GM23248 (cell line): ENCODE measurements around the gene METTL1. TPM values are rescaled to one million over a fixed set of nuclear protein-coding genes. Genes with fewer than 3 reads are reported as not detected.

Source experiments
- DNase-seq: peaks from one replicate; pipeline ENCODE4 v3.0.0-alpha.2; 2015
- H2AFZ ChIP-seq: fragments of 200-600 bp; sonication (generic); 2 replicates; pipeline ENCODE4 v1.6.1; 2016; ENCODE audit warnings: antibody characterized with exemption
- H3F3A ChIP-seq: fragments of 200-600 bp; sonication (generic); 2 replicates; pipeline ENCODE4 v1.6.1; 2016; ENCODE audit warnings: mild to moderate bottlenecking, antibody characterized with exemption, mixed run types; ENCODE audit not compliant: insufficient read depth
- H3K27ac ChIP-seq: fragments of 200-600 bp; sonication (generic); 2 replicates; pipeline ENCODE4 v1.5.1; 2016; ENCODE audit warnings: mild to moderate bottlenecking
- H3K27me3 ChIP-seq: fragments of 200-600 bp; sonication (generic); replicated peaks from 2 replicates; pipeline ENCODE4 v1.6.1; 2016; ENCODE audit warnings: mild to moderate bottlenecking; ENCODE audit not compliant: insufficient read depth
- H3K36me3 ChIP-seq: fragments of 200-600 bp; sonication (generic); 2 replicates; pipeline ENCODE4 v1.6.1; 2016; ENCODE audit warnings: low read depth, mild to moderate bottlenecking
- H3K4me1 ChIP-seq: fragments of 200-600 bp; sonication (generic); 2 replicates; pipeline ENCODE4 v1.6.1; 2016; ENCODE audit warnings: mild to moderate bottlenecking; ENCODE audit not compliant: insufficient read depth
- H3K4me2 ChIP-seq: fragments of 200-600 bp; sonication (generic); one replicate; pipeline ENCODE4 v1.6.1; 2016; ENCODE audit warnings: mild to moderate bottlenecking; ENCODE audit not compliant: unreplicated experiment
- H3K4me3 ChIP-seq: fragments of 200-600 bp; sonication (generic); 2 replicates; pipeline ENCODE4 v1.5.1; 2016; ENCODE audit warnings: mild to moderate bottlenecking
- H3K79me2 ChIP-seq: fragments of 200-600 bp; sonication (generic); 2 replicates; pipeline ENCODE4 v1.6.1; 2016; ENCODE audit warnings: mild to moderate bottlenecking; ENCODE audit not compliant: insufficient read depth
- H3K9ac ChIP-seq: fragments of 200-600 bp; sonication (generic); 2 replicates; pipeline ENCODE4 v1.6.1; 2016; ENCODE audit warnings: mild to moderate bottlenecking
- H3K9me2 ChIP-seq: fragments of 200-600 bp; sonication (generic); 2 replicates; pipeline ENCODE4 v1.6.1; 2016; ENCODE audit warnings: mixed run types, mild to moderate bottlenecking, moderate library complexity; ENCODE audit not compliant: insufficient read depth
- H3K9me3 ChIP-seq: fragments of 200-600 bp; sonication (generic); one replicate; pipeline ENCODE4 v1.6.1; 2017; ENCODE audit warnings: low read depth
- H4K20me1 ChIP-seq: fragments of 200-600 bp; sonication (generic); 2 replicates; pipeline ENCODE4 v1.6.0; 2016; ENCODE audit not compliant: insufficient read depth
- EZH2 ChIP-seq: fragments of 200-600 bp; sonication (generic); IDR thresholded peaks from 2 replicates; pipeline ENCODE4 v1.6.1; 2018; ENCODE audit warnings: antibody characterized with exemption, mild to moderate bottlenecking; ENCODE audit not compliant: insufficient read depth, poor library complexity, severe bottlenecking
- EZH2phosphoT487 ChIP-seq: fragments of 200-600 bp; sonication (generic); IDR thresholded peaks from 2 replicates; pipeline ENCODE4 v1.6.1; 2018; ENCODE audit warnings: antibody characterized with exemption, moderate library complexity, mild to moderate bottlenecking, low read depth; ENCODE audit not compliant: insufficient read depth
- WGBS, 2 experiments: methylation state at CpG; one replicate each; pipeline ENCODE4 v1.1.6; 2015 to 2017; ENCODE audit warnings: low lambda C conversion rate in 2 of 2, low coverage in 1 of 2; ENCODE audit errors: missing lambda C conversion rate in 2 of 2; 5-methylcytosine and 5-hydroxymethylcytosine counted together
- in situ Hi-C: fragments of 300-500 bp; cut with MboI; formaldehyde crosslinking; loops from 2 replicates; pipeline ENCODE4 v1.15.0; 2020
- polyA plus RNA-seq: library from polyadenylated mRNA; unstranded; fragments of >200 nt; fragmentation: Nextera tagmentation; extraction: Ambion mirVana; gene quantifications from 2 replicates; pipeline ENCODE4 v1.2.1, GENCODE V29; 2016
- total RNA-seq: library from RNA; depleted of rRNA; stranded (reverse); fragments of >200 nt; shearing (Covaris generic); gene quantifications from 2 replicates; pipeline ENCODE4 v1.2.3, GENCODE V29; 2014

METTL1 gene
- total and polyA plus RNA-seq, 2 experiments from 2014 or later, result 3.7 to 33.2 TPM

GRCh38 chr12:57735952-57736740 lies 35.8 kb downstream of the METTL1 start:
- H3K27ac ChIP-seq, result no peak overlapping the region
- no peak for TF ChIP-seq EZH2
- DNase-seq, result peak; percentile 57
- H3K9me2 ChIP-seq, result no peaks in the 10 kb centered on the region
- no peaks in the 10 kb centered on the region for H3F3A ChIP-seq
- H3K9ac ChIP-seq, result peak overlapping the region; percentile 10; the same call in 1 of the 2 replicates
- H3K4me1 ChIP-seq, result no peaks in the 10 kb centered on the region
- H3K79me2 ChIP-seq, result no peaks in the 10 kb centered on the region
- no peaks in the 10 kb centered on the region for H3K9me3 ChIP-seq
- H3K27me3 ChIP-seq, result peaks cover 40% of the 10 kb centered on the region
- WGBS, 2 experiments, result 3% methylated on average over 44 to 49 of the region's 49 CpGs
- H4K20me1 ChIP-seq, result no peaks in the 10 kb centered on the region
- in situ Hi-C loops, result no loop called here
- peak overlapping the region; percentile 55 for H2AFZ ChIP-seq
- H3K4me3 ChIP-seq, result peak overlapping the region; percentile 55
- peak overlapping the region; percentile 75 for H3K4me2 ChIP-seq
- no peaks in the 10 kb centered on the region for H3K36me3 ChIP-seq

GRCh38 chr12:57735198-57735855 lies 36.6 kb downstream of the METTL1 start:
- Histone ChIP-seq H3K4me3 (peak overlapping the region; percentile 55; the same call in 1 of the 2 replicates), H3K27ac (no peak overlapping the region), H3K9me2 (no peaks in the 10 kb centered on the region), H2AFZ (peak overlapping the region; percentile 55), H3K36me3 (no peaks in the 10 kb centered on the region), H3K9ac (0 out of 2 replicates have a peak overlapping the region, but pooled peaks have one; percentile 10), H4K20me1 (no peaks in the 10 kb centered on the region), H3K9me3 (no peaks in the 10 kb centered on the region), H3K79me2 (no peaks in the 10 kb centered on the region), H3K27me3 (peaks cover 37% of the 10 kb centered on the region), H3F3A (no peaks in the 10 kb centered on the region), H3K4me2 (peak overlapping the region; percentile 75), H3K4me1 (no peaks in the 10 kb centered on the region)
- 24 to 25% methylated on average over 8 of the region's 8 CpGs for WGBS, 2 experiments
- in situ Hi-C loops, result no loop called here
- DNase-seq, result peak; percentile 44
- TF ChIP-seq EZH2phosphoT487 (no peak), EZH2 (no peak)

GRCh38 chr12:57734591-57734990 lies 37.3 kb downstream of the METTL1 start:
- Histone ChIP-seq H4K20me1 (no peaks in the 10 kb centered on the region), H3K27ac (no peak overlapping the region), H3K79me2 (no peaks in the 10 kb centered on the region), H3K4me2 (no peak overlapping the region), H3K9ac (no peak overlapping the region), H3K36me3 (no peaks in the 10 kb centered on the region), H2AFZ (no peak overlapping the region), H3K9me2 (no peaks in the 10 kb centered on the region), H3K27me3 (peaks cover 32% of the 10 kb centered on the region), H3F3A (no peaks in the 10 kb centered on the region), H3K4me1 (no peaks in the 10 kb centered on the region), H3K9me3 (no peaks in the 10 kb centered on the region), H3K4me3 (no peak overlapping the region)
- WGBS, 2 experiments, result 81 to 93% methylated on average over 4 of the region's 4 CpGs
- TF ChIP-seq EZH2phosphoT487 (no peak), EZH2 (no peak)
- in situ Hi-C loops, result no loop called here
- DNase-seq, result no peak

- no peaks in the 10 kb centered on the region for H4K20me1 ChIP-seq
- no peak for DNase-seq
- TF ChIP-seq EZH2phosphoT487, result no peak
- TF ChIP-seq EZH2, result no peak
- H3K27me3 ChIP-seq, result peaks cover 25% of the 10 kb centered on the region
- no peak overlapping the region for H2AFZ ChIP-seq
- no peaks in the 10 kb centered on the region for H3K79me2 ChIP-seq
- no peaks in the 10 kb centered on the region for H3K9me3 ChIP-seq
- H3K4me2 ChIP-seq, result no peak overlapping the region
- WGBS, 2 experiments, result 70 to 92% methylated on average over 6 of the region's 6 CpGs
- no peaks in the 10 kb centered on the region for H3F3A ChIP-seq
- H3K9me2 ChIP-seq, result no peaks in the 10 kb centered on the region
- in situ Hi-C loops, result no loop called here
- H3K9ac ChIP-seq, result no peak overlapping the region
- no peak overlapping the region for H3K4me3 ChIP-seq
- no peak overlapping the region for H3K27ac ChIP-seq
- H3K36me3 ChIP-seq, result no peaks in the 10 kb centered on the region
- H3K4me1 ChIP-seq, result no peaks in the 10 kb centered on the region
Measured at GRCh38 chr12:57733928-57734327, 38.0 kb downstream of the METTL1 start.
